GM19468 (cell line): Measurements from ENCODE around the gene SCG5.
A peak's percentile ranks its signal among the peaks of the same experiment; 100 is the strongest.

ENCODE experiments used
- ATAC-seq: cut with Tn5 transposase; IDR thresholded peaks from one replicate; pipeline ENCODE4 v1.9.1; 2021; ENCODE audit warnings: mild to moderate bottlenecking, moderate library complexity, moderate number of reproducible peaks; ENCODE audit not compliant: unreplicated experiment; ENCODE audit errors: extremely low read depth

Gene SCG5

DNA sequence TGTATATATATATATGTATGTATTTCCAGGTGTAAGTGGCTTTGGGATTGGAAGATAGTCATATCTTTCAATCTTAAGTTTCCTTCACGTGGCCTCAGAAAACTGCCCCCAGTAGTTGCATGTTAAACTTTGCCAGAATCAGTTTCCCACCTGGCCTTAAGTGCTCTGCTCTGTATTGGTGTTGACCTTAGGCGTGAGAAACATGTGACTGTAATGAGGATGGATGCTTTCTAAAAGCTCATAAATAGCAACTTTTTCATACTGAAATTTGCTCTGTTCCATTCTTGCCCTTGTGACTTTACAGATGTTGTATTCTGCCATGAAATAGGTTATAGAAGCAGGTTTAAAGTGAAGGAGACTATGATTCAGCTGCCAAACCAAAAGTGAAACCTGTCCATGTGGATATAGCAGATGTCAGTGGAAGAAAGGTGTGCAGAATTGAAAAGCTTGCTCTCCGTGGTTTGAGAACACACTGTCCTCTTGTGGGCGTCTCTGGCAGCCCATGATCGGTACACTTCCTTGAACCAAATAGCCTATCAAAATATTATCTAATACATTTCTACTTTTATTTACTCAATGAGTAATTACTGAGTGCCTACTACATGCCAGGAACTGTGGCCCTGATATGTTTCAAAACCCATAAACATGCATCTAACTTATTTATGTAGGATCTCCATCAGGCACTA is 15.8 kb downstream of the SCG5 start:
- ATAC-seq = peak; percentile 46

DNA sequence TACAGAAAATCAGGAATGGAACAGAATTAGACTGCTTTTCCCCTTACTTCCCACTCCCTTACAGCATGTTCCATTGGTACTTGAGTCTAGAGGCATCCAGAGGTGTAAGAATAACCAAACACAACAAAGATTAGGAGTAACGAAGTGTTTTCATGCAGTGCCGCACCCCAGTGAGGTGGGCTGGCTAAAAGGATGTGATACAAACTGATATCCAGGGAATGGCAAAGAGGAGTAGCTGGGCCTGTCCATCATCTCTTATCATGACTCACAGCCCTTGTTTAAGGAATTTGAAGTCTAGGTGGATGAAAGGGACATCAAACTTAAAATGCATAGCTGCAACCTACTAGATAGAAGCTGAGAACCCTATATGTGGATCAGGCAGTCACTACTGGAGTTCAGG is 16.4 kb downstream of the SCG5 start:
- no peak for ATAC-seq

DNA sequence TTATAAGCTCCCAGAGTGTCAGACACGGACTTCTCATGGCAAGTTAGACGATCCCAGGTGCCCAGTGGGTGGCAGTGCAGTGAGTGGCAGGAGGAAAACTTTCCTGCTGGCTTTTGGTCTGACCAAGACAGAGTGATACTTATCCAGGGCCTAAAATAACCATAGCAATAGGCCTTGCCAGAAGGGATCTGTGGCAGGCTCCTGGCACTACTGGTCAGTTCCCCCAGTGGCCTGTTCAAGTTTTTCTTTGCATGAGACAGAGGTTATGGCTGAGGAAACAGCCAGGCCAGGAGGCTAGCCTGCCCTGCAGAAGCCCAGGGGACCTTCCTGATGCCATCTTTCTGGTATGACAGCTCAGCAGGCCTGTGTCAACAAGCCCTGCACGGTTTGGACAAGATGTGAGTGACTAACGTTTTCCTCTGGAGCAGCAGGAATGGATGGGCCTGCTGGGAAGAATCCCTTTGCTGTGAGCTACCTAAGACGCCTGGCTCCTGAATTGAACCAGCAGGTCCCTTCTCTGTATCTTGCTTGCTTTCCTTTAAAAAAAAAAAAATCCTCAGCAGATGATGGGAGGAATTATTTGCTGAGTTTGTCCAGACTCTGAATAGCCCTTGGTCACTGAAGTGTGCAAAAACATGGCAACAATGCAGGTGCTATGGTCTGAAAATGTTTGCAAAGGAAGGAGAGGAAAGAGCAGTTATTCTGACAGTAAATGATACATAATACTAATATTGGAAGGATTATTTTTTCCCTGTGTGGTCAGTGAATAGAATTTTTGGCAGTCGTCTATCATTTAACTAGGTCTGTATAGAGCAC is 18.0 kb downstream of the SCG5 start:
- ATAC-seq = no peak

DNA sequence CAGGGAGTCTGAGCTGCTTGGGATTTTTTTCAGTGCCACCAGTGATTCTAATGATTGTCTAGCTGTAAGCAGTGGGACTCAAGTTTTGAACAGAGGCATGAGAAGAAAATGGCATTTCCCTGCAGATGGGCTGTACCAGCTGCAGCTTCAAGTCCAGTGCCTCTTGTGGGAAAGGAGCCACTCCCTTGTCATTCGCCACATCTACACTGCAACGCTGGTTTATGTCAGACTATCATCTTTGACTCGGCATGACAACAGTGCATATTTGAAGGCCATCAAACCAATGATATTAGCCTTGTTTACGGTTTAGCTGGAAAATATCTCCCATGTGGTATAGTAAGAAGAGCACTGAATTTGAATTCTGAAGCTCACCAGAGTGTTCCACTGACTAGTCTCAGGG is 22.2 kb downstream of the SCG5 start:
- no peak for ATAC-seq

DNA sequence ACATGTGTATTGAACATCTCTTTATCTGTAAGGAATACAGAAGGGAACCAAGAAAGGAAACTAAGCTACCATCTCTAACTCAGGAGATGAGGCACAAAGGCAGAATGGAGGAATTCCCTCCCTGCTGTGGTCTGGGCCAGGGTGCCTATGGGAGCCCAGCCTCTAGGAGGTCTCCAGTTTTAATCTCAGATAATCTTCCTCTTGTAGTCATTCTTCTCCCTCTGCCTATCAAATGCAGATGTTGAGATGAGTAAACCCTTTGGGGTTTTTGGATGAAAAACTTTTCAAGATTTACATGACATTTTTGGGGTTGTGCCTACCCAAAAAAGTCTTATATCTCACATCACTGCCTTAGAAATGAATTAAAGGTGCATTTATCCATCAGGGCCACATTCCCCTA is 23.3 kb downstream of the SCG5 start:
- ATAC-seq = no peak

DNA sequence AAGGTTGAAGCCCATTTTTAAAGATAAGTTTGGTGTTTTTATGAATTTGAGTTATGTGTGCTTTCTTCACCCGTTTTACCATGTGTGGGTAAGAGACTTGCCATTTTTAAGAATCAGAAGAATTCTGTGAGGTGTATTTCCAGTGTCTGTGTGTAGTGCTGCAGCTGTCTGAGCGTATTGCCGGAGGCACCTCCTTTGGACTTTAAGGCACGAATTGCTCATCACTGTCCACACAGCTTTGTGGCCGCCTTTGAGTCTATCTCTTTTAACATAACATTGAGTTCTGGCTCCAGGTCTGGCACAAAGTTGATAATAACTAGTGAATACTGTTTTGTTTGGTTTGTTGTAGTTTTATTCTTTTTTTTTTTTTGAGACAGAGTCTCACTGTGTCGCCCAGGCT is 25.8 kb downstream of the SCG5 start:
- ATAC-seq = no peak

DNA sequence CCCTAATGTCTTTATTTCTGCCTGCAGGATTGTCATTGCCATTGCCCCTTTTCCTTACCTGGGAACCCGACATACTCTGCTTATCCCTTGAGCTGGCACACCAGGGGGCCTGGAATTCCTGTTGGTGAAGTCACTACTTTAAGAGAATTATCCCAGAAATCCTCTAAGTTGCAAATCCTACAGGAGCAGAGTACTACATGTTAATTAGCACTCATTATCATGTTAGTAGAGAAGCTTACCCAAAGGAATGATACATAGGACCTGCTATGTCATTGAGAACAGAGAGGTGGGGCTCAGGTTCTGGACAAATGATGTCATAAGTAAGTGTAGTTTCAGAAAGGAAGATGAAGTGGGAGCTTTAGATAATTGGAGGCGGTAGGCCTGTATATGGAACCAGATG is 27.4 kb downstream of the SCG5 start:
- ATAC-seq = no peak

DNA sequence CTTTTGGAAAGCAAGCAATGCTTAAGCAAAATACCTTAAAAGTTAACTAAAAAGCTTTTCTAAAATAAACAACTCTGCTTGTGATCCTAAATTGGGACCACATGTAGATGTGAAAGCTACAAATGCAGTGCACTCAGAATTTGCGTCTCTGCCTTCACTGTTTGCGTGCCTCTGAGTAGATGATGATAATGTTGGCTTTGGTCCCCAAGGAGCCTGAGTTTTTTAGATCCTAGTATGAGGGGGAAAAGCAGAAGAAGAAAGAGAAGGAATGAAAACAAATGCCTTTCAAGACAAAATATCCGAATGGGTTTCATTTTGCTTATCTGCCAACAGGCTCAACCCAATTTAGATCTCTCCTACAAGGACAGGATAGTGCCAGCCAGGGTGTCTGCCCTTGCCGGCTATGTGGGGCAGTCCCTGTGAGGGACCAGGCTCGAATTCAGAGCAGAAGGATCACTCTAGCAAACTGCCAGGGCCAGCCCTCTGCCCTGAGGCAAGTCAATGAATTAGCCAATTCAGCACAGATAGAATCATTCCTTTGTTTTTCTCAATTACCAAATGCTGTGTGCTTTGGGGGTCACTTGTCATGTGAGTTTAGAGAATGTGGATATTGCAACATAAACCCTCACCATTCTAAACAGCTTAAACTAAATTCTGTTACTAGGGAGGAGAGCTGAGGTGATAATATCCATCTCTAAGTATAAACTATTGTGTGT is 28.5 kb downstream of the SCG5 start:
- no peak for ATAC-seq

DNA sequence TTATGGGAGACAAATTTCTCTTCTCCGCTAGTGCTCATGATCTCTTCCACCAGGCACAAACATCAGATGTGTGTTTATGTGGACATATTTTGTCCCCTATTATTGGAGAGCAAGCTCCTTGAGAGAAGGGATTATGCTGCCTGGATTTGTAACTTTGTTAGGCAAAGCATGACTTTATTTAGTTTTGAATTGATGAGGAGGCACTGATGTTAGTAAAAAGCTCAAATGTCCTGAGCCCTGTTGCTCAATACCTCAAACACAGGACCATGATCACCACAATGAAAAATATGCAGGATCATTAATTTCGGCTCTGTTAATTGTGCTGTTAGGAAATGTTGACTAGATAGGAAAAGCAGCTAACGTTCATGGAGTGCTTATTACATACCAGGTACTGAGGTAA is 29.1 kb downstream of the SCG5 start:
- ATAC-seq = no peak

DNA sequence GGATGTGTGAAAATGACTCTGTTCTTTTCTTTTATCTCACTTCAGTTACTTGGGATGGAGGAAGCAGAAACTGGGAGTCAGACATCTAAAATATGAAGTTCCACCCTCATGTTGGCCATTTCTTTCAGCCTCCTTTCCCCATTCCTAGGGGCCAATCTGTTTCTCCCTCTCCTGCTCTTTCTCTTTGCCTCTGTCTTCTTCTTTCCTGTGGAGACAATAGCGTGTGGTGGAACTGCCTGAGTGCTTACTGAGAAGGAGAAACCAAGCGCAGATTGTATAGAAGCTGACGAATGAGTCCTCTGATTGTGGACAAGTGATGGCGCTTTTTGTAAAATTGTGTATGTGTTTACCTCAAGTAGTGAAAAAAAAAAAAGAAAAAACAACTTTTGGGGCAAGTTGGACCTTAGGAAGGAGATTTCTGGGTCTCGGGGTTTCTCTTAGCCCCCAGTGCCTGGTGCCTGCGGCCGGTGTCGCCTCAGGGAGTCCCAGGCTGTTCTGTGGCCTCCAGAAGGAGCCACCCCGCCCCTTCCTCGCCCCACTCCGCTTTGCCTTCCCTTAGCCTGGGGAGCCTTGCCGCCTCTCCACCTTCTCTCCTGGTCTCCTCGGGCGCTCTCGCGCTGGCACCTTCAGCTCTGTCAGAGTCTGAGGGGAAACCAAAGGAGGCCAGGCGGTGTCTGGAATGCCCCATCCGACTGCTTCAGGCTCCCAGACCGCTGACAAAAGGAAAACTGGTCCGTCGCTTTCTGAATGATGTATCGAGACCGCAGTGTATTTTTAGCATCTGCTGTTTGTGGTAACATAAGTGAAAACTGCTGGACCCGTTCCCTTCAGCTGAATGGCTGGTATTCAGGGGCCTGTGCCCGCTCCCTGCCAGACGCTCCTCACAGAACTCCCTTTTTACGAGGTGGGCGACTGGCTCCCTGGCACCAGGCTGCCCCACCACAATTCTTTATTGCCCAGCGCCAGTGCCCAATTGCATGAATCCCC is 30.1 kb downstream of the SCG5 start:
- ATAC-seq = no peak

DNA sequence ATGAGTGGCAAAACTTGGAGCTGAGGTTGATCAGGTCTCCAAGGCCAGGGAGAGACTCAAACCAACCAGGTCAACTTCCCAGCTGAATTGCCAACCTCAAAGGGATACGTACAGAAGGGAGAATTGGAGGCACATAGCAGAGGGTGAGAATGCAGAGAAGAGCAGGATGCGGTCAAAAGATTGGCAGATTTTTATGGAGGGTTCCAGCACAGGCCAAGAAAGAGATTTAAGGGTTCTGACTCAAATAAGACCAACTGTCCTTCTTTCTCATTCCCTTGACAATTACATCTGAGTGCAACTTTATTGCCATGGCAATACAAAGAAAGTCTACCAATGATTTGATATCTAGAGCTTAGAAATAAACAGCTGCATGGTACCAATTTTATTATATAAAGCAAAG is 33.2 kb downstream of the SCG5 start:
- no peak for ATAC-seq

DNA sequence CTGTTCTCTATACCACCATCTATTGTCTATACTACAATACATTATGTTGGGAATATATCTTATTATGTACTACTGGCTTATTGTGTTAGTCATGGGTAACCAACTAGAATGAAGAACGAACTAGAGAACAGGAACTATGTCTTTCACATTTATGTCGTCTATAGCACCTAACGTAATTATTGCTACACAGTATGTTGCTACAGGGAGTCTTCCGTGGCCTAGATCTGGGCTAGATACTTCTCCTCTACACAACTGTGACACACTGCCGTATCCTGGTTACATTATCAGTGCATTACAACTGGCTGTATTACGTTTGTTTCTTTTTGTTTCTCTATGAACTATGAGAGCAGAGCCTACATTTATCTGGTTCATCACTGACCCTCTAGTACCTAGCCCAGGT is 34.0 kb downstream of the SCG5 start:
- ATAC-seq = no peak

DNA sequence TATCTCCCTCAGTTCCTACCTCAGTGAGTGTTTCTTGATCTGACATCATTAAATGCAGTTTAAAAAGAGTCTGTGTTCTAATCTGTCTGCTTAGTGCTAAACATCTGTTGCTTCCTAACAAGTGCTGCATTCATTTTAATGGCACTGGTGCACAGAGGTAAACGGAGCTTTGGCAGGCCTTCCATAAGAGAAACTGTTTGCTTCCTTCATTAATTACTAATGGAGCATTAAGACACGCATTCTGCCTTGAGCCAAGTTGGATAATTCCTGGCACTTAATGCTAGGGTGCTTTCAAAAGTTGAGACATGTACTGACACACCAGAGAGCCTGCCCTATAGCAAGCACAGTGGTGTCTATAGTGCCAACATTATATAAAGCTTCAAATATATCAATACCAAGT is 34.7 kb downstream of the SCG5 start:
- no peak for ATAC-seq

DNA sequence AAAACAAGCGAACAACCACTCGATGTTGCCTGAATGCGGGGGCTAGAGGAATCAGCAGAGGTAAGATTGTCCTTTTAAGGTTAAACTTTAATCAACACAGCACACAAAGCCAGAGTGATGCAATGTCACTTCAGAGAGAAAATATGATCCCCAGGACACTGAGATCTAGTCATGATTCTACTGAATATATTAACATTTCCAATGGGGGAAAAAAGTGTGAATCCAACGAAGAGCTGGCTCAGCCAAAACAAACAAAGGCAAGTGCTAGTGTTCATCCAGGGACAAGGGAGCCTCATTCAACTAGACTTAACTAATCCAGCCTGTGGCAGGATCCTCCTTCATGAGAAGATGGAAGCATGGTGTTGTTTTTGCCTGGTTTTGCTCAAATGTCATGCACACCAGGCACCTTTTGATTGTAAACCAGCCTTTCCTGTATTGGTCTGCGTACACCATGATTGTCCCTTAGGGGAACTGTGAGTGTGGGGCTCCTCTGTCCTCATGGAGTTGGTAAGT is 35.8 kb downstream of the SCG5 start:
- no peak for ATAC-seq

DNA sequence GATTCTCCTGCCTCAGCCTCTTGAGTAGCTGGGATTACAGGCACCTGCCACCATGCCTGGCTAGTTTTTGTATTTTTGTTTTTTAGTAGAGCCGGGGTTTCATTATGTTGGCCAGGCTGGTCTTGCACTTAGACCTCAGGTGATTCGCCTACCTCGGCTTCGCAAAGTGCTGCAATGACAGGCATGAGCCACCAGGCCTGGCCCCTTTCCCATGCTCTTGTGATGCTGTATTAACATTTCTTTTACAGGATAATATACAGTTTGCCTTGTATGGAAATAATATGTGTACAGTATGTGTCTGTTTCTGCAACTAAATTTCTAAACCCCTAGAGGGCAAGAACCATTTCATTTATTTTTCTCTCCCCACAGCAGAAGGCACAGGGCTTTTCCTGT is 37.8 kb downstream of the SCG5 start:
- no peak for ATAC-seq

DNA sequence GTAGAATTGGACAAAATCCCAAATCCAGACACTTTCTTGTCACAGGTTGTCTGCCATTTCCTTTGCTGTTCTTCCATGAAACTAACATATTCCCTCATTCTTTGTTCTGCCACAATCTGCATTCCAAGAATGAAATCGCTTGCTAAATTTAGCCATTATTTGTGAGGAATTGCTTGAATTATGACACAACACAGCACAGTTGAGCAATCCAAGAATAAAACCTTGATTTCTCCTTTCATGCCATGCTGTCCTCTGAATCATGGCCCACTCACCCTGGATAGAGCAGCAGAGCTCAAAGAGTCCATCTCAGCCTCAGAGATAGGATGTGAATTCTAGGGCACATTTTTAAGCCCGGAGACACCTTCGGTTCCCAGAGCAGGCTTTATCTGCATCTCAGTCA is 41.1 kb downstream of the SCG5 start:
- no peak for ATAC-seq

DNA sequence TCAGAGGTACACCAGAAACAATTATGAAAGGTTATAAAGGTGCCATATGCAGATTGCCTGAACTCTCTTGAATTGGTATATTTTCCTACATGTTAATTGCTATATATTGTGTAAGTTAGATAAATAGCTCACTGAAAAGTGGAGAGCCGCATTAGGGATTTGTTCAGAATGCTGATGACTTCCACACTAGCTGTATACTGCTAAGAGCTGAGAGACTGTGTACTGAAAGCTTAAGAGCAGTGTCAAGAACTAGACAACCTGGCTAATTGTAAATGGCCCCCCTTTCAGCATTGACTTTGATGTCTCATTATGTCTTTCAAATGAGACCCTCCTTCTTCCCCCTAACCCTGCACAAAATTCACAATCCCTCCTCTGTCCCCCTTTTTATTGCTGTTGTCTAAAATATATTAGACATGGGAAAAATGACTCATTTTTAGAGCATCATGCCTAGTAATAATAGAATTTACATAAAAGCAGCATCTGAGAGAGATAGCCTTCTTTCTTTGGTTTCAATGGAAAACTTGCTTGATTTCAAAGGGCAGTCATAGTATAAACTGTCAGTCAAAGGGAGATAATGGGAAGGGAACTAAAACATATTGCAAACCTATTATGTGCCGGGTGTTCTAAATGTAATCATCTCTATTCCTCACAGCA is 41.6 kb downstream of the SCG5 start:
- ATAC-seq = no peak

DNA sequence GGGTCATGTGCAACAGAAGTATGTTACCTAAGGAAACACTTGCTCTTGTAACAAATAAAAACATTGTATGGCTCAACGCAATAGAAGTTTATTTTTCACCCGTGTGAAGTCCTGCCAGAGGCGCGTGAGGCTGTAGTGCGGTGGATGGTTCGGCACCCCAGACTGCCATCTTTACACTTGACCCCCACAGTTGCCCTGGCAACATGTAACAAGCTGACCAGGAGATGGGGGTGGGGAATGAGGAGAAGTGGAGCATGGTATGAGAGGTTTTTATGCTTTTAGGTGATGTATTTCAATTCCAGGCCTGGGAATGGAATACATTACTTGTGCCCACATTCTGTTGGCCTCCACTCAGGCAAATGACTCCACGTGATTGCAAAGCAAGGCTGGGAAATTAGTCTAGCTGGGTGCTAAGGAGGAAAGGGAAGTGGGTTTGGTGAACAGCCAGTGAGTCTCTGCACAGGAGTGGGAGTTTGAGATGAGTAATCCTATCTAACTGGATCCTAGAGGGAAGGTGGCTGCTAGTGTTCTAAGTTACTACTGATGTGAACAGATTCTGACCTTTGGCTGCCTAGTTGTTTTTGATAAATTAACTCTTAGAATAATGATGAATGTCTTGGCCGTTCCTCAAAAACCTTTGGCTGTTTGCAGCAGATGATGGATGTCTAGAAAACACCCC is 42.5 kb downstream of the SCG5 start:
- no peak for ATAC-seq

DNA sequence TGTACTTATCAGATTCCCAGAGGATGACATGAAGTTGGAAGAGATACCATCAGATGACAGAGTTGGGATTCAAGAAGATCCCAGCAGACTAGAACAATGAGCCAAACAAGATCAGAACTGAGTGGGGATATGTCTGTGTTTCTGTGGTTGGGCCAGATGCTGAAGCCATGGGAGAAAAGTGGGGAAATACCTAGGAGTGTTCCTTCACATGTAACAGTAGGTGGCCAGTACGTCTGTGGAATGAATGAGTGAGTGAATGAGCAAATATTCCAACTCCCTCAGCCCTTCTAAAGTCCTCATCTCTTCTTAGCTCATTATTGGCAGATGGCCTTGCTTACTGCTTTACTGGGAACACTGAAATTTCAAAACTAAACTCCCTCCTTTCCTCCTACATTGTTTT is 44.1 kb downstream of the SCG5 start:
- no peak for ATAC-seq
